ENCODE measurements around the gene SEPHS2.

- TF ChIP-seq TP53 (CRISPR knock-in tag; IDR thresholded peaks at IDR 0.05): no peak
- TF ChIP-seq CTCF (IDR thresholded peaks at IDR 0.05): no peak
- TF ChIP-seq CREM (CRISPR knock-in tag; IDR thresholded peaks at IDR 0.05): no peak
- no peak for TF ChIP-seq MAX (CRISPR knock-in tag; IDR thresholded peaks at IDR 0.05)
- TF ChIP-seq CREB1 (CRISPR knock-in tag; IDR thresholded peaks at IDR 0.05): no peak
- no peak for TF ChIP-seq HMGXB4 (CRISPR knock-in tag; IDR thresholded peaks at IDR 0.05)
Observed at GRCh38 chr16:30474684-30475083, 29.0 kb upstream of the SEPHS2 start.
